ENCODE measurements around the gene UBE2QL1. TPM values are rescaled to one million over a fixed set of nuclear protein-coding genes. Genes with fewer than 3 reads are reported as not detected.

UBE2QL1 gene
- total RNA-seq, 1 donor from 2014 or later = not detected

Other genes starting within 250 kb of the UBE2QL1 start
- gene MED10, start 70.3 kb upstream of the UBE2QL1 start, total RNA-seq = 13.2 and 16.3 TPM in 2 replicates
- gene NSUN2, start 184.2 kb downstream of the UBE2QL1 start, total RNA-seq = 78.5 and 81.0 TPM in 2 replicates
- 14.8 and 24.0 TPM in 2 replicates for gene SRD5A1, start 184.6 kb downstream of the UBE2QL1 start, total RNA-seq

Measured in bronchial epithelial cell (primary cell).